ENCODE results near the gene CDKAL1. TPM values are rescaled to one million over a fixed set of nuclear protein-coding genes. Genes with fewer than 3 reads are reported as not detected.

CDKAL1 gene
- total RNA-seq, 1 donor from 2014 or later = 24.8 TPM

- no peak for DNase-seq
- Mint-ChIP-seq H3K27ac (ENCODE audit: unreplicated experiment) (no peak overlapping the region), H3K4me1 (ENCODE audit: low read depth, unreplicated experiment) (peaks cover 3% of the 10 kb centered on the region), H3K4me3 (ENCODE audit: unreplicated experiment) (no peak overlapping the region), H3K27me3 (ENCODE audit: unreplicated experiment) (peaks cover under 1% of the 10 kb centered on the region), H3K9me3 (ENCODE audit: unreplicated experiment) (peaks cover 3% of the 10 kb centered on the region), H3K36me3 (ENCODE audit: unreplicated experiment) (peaks cover 23% of the 10 kb centered on the region)
- TF ChIP-seq CTCF (IDR thresholded peaks at IDR 0.05; ENCODE audit: partially characterized antibody, unreplicated experiment) = no peak
Measured at GRCh38 chr6:21257125-21257524, 722.9 kb downstream of the CDKAL1 start.

DNA sequence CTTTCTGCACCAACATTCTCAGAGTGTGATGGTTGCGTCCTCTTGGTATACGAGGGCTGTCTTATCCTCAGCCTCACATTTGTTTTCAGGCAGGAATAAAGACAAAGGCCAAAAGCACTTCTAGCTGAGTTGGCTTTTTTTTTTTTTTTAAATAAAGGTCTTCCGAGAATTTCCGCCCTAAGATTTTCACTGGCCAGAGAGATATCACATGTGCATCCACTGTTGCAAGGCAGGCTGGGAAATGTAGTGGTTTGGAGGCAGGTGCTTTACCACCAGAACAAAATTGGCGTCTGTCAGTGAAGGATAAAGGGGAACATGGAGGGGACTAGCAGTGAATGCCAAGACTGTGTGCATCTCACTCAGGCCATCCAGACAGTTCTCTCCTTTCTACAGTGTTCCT, 724.4 kb downstream of the CDKAL1 start:
- no peaks in the 10 kb centered on the region for H3K27me3 Mint-ChIP-seq (ENCODE audit: unreplicated experiment)
- DNase-seq = no peak
- no peak overlapping the region for H3K4me3 Mint-ChIP-seq (ENCODE audit: unreplicated experiment)
- peaks cover 14% of the 10 kb centered on the region for H3K36me3 Mint-ChIP-seq (ENCODE audit: unreplicated experiment)
- no peak for TF ChIP-seq CTCF (IDR thresholded peaks at IDR 0.05; ENCODE audit: partially characterized antibody, unreplicated experiment)
- H3K4me1 Mint-ChIP-seq (ENCODE audit: low read depth, unreplicated experiment) = peaks cover 3% of the 10 kb centered on the region
- H3K27ac Mint-ChIP-seq (ENCODE audit: unreplicated experiment) = no peak overlapping the region
- peaks cover 3% of the 10 kb centered on the region for H3K9me3 Mint-ChIP-seq (ENCODE audit: unreplicated experiment)

- Mint-ChIP-seq H3K36me3 (ENCODE audit: unreplicated experiment) (peaks cover 4% of the 10 kb centered on the region), H3K9me3 (ENCODE audit: unreplicated experiment) (peaks cover 1% of the 10 kb centered on the region), H3K27ac (ENCODE audit: unreplicated experiment) (no peak overlapping the region), H3K4me1 (ENCODE audit: low read depth, unreplicated experiment) (peaks cover 3% of the 10 kb centered on the region), H3K27me3 (ENCODE audit: unreplicated experiment) (no peaks in the 10 kb centered on the region), H3K4me3 (ENCODE audit: unreplicated experiment) (no peak overlapping the region)
- DNase-seq = no peak
- TF ChIP-seq CTCF (IDR thresholded peaks at IDR 0.05; ENCODE audit: partially characterized antibody, unreplicated experiment) = no peak
Measured at GRCh38 chr6:21259660-21260059, 725.4 kb downstream of the CDKAL1 start.

- Mint-ChIP-seq H3K27me3 (ENCODE audit: unreplicated experiment) (peaks cover 2% of the 10 kb centered on the region), H3K4me3 (ENCODE audit: unreplicated experiment) (no peak overlapping the region), H3K36me3 (ENCODE audit: unreplicated experiment) (peaks cover 4% of the 10 kb centered on the region), H3K4me1 (ENCODE audit: low read depth, unreplicated experiment) (peaks cover 3% of the 10 kb centered on the region), H3K27ac (ENCODE audit: unreplicated experiment) (no peak overlapping the region), H3K9me3 (ENCODE audit: unreplicated experiment) (peaks cover 1% of the 10 kb centered on the region)
- no peak for TF ChIP-seq CTCF (IDR thresholded peaks at IDR 0.05; ENCODE audit: partially characterized antibody, unreplicated experiment)
- no peak for DNase-seq
Measured at GRCh38 chr6:21262504-21262903, 728.2 kb downstream of the CDKAL1 start.

DNA sequence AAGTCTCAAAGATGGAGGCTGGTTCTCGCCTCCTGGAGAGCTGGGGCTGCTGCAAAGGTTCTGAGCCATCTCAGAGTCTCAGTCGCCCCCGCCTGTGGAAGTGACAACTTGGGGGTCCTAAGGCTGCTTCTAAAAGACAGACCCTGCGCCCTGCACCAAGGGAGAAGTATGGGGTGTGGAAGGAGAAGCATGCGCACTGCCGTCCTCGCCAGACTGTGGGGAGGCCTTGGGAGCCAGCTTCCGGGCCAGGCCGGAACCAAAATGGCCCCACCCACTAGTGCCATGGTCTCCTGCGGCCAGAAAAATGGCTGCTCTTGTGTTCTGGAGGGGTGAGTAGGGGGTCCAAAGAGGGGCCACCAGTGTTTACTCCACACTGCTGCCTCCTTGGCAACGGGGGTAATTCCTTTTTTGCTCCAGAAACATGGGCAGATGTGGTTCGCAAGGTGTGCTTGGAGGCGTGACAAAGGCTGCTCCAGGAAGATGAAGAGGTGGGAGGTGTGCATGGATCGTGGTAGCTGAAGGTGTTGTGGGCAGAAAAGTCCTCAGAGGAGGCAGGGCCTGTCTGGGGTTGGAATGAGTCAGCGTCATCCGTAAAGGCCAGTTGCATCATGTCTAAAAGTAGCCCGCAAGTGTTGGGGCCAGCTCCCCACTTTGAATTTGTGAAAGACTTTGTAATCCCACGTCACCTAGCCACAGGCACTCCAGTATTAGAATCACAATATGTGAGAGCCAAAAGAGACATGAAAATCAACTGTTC, 729.5 kb downstream of the CDKAL1 start:
- TF ChIP-seq CTCF (IDR thresholded peaks at IDR 0.05; ENCODE audit: partially characterized antibody, unreplicated experiment) = no peak
- peaks cover 3% of the 10 kb centered on the region for H3K4me1 Mint-ChIP-seq (ENCODE audit: low read depth, unreplicated experiment)
- DNase-seq = no peak
- H3K27ac Mint-ChIP-seq (ENCODE audit: unreplicated experiment) = no peak overlapping the region
- H3K27me3 Mint-ChIP-seq (ENCODE audit: unreplicated experiment) = peaks cover 2% of the 10 kb centered on the region
- no peak overlapping the region for H3K4me3 Mint-ChIP-seq (ENCODE audit: unreplicated experiment)
- peaks cover 4% of the 10 kb centered on the region for H3K36me3 Mint-ChIP-seq (ENCODE audit: unreplicated experiment)
- H3K9me3 Mint-ChIP-seq (ENCODE audit: unreplicated experiment) = peaks cover 4% of the 10 kb centered on the region

Data from glutamatergic neuron (in vitro differentiated cells).